Fibroblast of pulmonary artery (primary cell): ENCODE data around the gene DENND1C.

Source experiments
- DNase-seq: peaks from one replicate; pipeline ENCODE4 v3.0.0-alpha.2; 2010; ENCODE audit warnings: low read depth
- H3K4me3 ChIP-seq: replicated peaks from 2 replicates; pipeline ENCODE4 v1.5.1; 2011; ENCODE audit warnings: low read depth, mild to moderate bottlenecking, control low read depth, low read length, moderate library complexity
- TF ChIP-seq, protein P1 (sequence below): IDR thresholded peaks from 2 replicates; pipeline ENCODE4 v1.5.1; 2011; ENCODE audit warnings: mild to moderate bottlenecking, control low read depth, low read length, inconsistent platforms; ENCODE audit errors: missing control alignments

Gene DENND1C

DNA sequence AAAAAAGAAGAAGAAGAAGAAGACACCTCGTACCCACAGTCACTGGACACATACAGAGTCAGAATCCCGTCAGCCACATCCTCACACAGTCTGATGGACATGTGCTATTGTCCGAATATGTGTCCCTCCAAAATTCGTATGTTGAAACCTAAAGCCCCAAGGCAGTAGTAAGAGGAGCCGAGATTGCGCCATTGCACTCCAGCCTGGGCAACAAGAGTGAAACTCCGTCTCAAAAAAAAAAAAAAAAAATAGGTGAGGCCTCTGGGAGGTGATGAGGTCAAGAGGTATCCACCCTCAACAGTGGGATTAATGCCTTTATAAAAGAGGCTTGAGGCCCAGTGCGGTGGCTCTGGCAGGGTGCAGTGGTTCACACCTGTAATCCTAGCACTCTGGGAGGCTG, 2.6 kb upstream of the DENND1C start:
- no peak overlapping the region for H3K4me3 ChIP-seq
- DNase-seq: no peak
- TF ChIP-seq, protein P1, sequence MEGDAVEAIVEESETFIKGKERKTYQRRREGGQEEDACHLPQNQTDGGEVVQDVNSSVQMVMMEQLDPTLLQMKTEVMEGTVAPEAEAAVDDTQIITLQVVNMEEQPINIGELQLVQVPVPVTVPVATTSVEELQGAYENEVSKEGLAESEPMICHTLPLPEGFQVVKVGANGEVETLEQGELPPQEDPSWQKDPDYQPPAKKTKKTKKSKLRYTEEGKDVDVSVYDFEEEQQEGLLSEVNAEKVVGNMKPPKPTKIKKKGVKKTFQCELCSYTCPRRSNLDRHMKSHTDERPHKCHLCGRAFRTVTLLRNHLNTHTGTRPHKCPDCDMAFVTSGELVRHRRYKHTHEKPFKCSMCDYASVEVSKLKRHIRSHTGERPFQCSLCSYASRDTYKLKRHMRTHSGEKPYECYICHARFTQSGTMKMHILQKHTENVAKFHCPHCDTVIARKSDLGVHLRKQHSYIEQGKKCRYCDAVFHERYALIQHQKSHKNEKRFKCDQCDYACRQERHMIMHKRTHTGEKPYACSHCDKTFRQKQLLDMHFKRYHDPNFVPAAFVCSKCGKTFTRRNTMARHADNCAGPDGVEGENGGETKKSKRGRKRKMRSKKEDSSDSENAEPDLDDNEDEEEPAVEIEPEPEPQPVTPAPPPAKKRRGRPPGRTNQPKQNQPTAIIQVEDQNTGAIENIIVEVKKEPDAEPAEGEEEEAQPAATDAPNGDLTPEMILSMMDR: no peak

DNA sequence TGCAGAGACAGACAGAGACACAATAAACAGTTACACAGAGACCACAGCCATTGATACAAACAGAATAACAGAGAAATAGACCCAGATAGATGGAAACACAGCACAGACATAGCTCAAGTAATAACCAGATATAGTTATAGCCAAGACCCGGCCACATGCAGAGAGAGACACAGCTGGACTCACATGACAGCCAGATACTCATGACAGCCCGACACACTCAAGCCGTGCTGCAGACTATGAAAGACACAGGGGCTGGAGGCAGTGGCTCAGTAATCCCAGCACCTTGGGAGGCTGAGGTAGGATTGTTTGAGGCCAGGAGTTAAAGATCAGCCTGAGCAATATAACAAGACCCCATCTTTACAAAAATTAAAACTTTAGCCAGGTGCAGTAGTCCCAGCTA, 1.6 kb upstream of the DENND1C start:
- TF ChIP-seq, protein P1: no peak
- no peak for DNase-seq
- no peak overlapping the region for H3K4me3 ChIP-seq

DNA sequence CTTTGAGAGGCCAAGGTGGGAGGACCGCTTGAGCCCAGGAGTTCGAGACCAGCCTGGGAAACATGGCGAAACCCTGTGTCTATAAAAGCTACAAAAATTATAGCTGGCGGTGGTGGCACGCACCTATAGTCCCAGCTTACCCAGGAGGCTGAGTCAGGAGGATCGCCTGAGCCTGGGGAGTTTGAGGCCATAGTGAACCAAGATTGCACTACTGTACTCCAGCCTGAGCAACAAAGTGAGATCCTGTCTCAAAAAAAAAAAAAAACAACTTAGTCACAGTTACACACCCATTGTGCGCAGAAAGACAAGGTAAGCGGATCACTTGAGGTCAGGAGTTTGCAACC, 728 bp upstream of the DENND1C start:
- TF ChIP-seq, protein P1: no peak
- H3K4me3 ChIP-seq: no peak overlapping the region
- DNase-seq: no peak

DNA sequence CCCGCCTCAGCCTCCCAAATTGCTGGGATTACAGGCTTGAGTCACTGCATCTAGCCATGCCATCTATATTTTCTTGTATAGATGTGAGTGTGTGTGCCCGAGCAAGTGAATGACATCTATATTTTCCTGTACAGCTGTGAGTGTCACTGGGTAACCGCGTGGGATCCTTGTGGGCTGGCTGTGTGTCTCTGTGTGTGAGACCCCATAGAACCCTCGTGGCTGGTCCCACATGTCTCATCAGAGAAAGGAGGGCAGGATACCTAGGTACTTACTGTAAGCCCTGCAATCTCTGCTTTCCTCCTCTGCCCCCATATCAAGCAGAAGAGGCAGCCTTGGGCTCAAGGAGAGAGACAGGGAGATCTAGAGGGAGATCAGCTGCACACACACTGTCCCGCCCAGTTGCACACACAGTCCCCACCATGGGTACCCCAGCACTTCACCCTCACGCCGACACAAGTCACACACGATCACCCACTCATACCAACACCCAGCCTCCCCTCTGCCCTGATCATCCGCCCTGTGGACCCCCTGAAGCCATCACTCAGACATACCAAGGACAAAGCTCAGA, 655 bp downstream of the DENND1C start:
- no peak overlapping the region for H3K4me3 ChIP-seq
- DNase-seq: no peak
- TF ChIP-seq, protein P1: no peak

DNA sequence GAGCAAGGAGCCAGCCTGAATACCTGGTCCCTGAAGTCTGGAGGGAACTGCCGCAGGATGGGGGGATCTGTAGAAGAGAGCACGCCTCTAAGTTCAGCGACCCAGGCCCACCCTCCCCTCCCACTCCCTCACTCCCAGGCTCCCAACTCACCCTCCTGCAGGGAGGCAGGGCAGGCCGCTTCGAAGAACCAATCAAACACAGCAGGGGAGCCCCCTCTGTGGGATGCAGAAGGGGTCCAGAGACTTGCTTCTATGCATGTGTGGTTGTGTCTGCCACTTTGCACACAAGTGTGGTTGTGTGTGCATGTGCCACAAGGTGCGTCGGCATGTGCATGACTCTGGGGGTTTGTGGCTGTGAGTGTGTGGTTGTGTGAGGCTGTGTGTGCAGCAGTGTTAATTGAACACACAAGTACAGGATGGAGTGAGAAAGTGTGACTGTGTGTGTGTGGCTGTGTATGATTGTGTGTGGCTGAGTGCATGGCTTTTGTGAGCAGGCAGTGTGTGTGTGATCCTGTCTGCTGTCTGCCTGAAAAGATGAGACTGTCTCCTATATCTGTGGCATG, 1.7 kb downstream of the DENND1C start:
- TF ChIP-seq, protein P1: no peak
- H3K4me3 ChIP-seq: no peak overlapping the region
- no peak for DNase-seq

DNA sequence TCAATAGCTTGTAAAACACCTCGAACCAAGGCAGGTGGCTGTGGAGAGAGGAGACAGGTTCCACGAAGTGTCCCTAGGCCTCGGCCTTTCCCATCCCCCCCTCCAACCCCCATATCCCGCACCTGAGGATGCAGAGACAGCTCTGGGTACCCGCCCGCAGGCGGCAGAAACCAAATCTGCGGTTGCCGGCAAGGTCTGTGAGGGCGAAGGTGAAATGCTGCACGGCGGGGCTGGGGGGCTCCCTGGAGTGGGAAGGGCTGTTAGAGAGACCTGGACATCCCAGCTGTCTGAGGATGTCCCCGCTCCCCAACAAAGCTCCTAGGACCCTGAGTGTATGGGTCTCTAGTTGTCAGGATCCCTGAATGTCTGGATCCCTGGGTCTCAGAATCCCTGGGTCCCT, 2.8 kb downstream of the DENND1C start:
- TF ChIP-seq, protein P1: no peak
- H3K4me3 ChIP-seq: no peak overlapping the region
- DNase-seq: no peak

DNA sequence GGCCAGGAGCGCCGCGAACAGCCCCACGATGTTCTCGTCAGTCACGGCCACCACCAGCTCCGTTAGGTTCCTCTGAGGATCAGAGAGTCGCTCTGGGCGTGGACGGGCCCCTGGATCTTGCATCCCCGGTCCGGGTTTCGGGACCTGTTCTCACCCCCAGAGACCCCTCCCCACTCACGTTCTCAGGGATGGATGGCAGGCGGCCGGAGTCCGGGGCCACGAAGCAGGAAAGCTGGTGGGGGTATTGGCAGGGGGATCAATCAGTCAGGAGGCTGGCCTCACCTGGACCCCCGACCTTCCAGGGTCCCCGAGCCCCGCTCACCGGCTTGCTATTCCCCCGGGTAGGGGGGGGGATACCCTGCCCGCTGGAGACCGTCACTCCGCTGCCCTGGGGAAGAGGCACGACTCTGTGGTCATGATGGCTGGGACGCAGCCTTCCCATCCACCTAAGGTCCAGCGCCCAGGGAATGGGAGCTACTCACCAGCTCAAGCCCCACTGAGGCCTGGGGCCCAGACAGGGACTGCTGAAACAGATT, 4.6 kb downstream of the DENND1C start:
- DNase-seq: no peak
- no peak overlapping the region for H3K4me3 ChIP-seq
- TF ChIP-seq, protein P1: no peak
